ENCODE results near the gene PPA1. TPM values are rescaled to one million over a fixed set of nuclear protein-coding genes. Genes with fewer than 3 reads are reported as not detected.
A peak's percentile ranks its signal among the peaks of the same experiment; 100 is the strongest.
"Not testable (repeated sequence)": the region's sequence is repeated elsewhere in the genome, so short reads cannot be mapped to it uniquely, and the experiment has no call there.

The PPA1 gene
- total RNA-seq, 3 donors from 2014 or later (not counting 1 experiment from before 2014, with no cell fraction given): 17.0 to 26.5 (median 19.2) TPM

DNA sequence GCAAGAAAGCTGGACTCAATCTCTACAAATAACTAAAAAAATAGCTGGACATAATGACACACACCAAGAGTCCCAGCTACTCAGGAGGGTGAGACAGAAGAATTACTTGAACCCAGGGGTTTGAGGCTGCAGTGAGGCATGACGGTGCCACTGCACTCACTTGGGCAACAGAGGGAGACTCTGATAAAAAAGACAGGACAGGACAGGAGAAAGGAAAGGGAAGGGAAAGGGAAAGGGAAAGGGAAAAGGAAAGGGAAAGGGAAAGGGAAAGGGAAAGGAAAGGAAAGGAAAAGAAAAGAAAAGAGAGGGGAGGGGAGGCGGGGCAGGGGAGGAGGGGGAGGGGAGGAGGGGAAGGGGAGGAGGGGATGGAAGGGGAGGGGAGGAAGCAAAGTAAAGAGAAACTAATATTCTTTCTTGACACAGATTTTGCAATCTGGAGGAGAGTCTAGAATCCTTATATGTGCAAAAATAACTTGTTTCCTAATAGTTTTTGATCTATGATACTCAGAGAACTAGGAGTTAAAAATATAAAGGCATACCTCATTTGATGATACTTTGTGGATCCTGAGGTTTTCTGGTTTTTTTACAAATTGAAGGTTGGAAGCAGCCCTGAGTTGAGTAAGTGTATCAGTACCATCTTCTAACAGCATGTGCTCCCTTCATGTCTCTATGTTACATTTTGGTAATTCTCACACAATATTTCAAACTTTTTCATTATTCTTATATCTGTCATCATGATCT is 70.9 kb downstream of the PPA1 start:
- DNase-seq: no peak
- peak overlapping the region; percentile 52 for H3K27ac ChIP-seq (ENCODE audit: low read length)
- no peaks in the 10 kb centered on the region for H3K27me3 ChIP-seq (ENCODE audit: control insufficient read depth, insufficient read depth, low read length)
- peaks cover 26% of the 10 kb centered on the region for H3K4me1 ChIP-seq (ENCODE audit: control insufficient read depth, insufficient read depth, low read length)
- no peaks in the 10 kb centered on the region for H3K9me3 Mint-ChIP-seq
- H3K27ac Mint-ChIP-seq: peak overlapping the region; percentile 78 to 81
- intact Hi-C loops (cut with micrococcal nuclease): loop anchor here (2.0 to 10.0 kb wide), 2 partner anchors 16 to 452 kb away; partner anchors contain the start of gene TYSND1
- peak overlapping the region; percentile 84 for H3K4me3 Mint-ChIP-seq
- ATAC-seq: peak; percentile 57 to 61 (median 61)
- H3K36me3 Mint-ChIP-seq: no peaks in the 10 kb centered on the region
- H3K4me3 ChIP-seq (ENCODE audit: low read length): no peak overlapping the region
- no peaks in the 10 kb centered on the region for H3K9me3 ChIP-seq (ENCODE audit: control insufficient read depth, insufficient read depth, low read length)
- WGBS (ENCODE audit: insufficient coverage): 73% methylated on average over 1 of the region's 2 CpGs
- H3K27me3 Mint-ChIP-seq (ENCODE audit: low read depth in 2 of 2): no peaks in the 10 kb centered on the region
- TF ChIP-seq CTCF (IDR thresholded peaks at IDR 0.05): no peak
- peaks cover 54 to 62% of the 10 kb centered on the region in 2 donors for H3K4me1 Mint-ChIP-seq
- peaks cover 54% of the 10 kb centered on the region for H3K36me3 ChIP-seq (ENCODE audit: control insufficient read depth, insufficient read depth, low read length)

DNA sequence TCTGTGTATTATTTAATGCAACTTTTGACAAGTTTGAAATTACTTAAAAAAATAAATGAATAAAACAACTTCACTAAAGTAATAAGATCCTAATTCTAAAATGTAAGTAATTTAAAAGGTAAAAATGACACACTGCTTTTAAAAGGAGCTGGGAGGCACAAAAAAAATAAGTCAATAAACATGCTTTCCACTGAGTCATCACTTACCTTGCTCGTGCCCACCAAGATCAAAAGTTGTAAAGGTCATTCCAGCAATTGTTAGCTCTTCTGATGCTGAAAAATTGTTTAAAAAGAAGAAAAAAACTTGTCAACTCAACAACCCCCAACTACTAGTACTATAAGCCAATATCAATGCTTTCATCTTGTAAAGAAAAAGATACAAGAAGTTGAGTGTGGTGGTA is 72.4 kb downstream of the PPA1 start:
- peaks cover 16% of the 10 kb centered on the region for H3K4me1 ChIP-seq (ENCODE audit: control insufficient read depth, insufficient read depth, low read length)
- H3K4me3 Mint-ChIP-seq: no peak overlapping the region
- H3K4me3 ChIP-seq (ENCODE audit: low read length): no peak overlapping the region
- no peak for ATAC-seq
- no peak for TF ChIP-seq CTCF (IDR thresholded peaks at IDR 0.05)
- H3K9me3 Mint-ChIP-seq: no peaks in the 10 kb centered on the region
- H3K4me1 Mint-ChIP-seq: peaks cover 53 to 54% of the 10 kb centered on the region in 2 donors
- DNase-seq: no peak
- intact Hi-C loops (cut with micrococcal nuclease): loop anchor here (10.0 kb wide), 1 partner anchor 454 kb away; no protein-coding TSS in a partner anchor
- H3K27ac ChIP-seq (ENCODE audit: low read length): no peak overlapping the region
- peaks cover 66% of the 10 kb centered on the region for H3K36me3 ChIP-seq (ENCODE audit: control insufficient read depth, insufficient read depth, low read length)
- H3K36me3 Mint-ChIP-seq: peaks cover 10% of the 10 kb centered on the region
- H3K27me3 ChIP-seq (ENCODE audit: control insufficient read depth, insufficient read depth, low read length): no peaks in the 10 kb centered on the region
- WGBS (ENCODE audit: insufficient coverage): 86% methylated on average over 1 of the region's 1 CpG
- H3K9me3 ChIP-seq (ENCODE audit: control insufficient read depth, insufficient read depth, low read length): no peaks in the 10 kb centered on the region
- H3K27me3 Mint-ChIP-seq (ENCODE audit: low read depth in 2 of 2): no peaks in the 10 kb centered on the region
- peak overlapping the region in 1 of 2 donors; percentile 81 for H3K27ac Mint-ChIP-seq

- ATAC-seq; H3K27me3 ChIP-seq (ENCODE audit: control insufficient read depth, insufficient read depth, low read length); intact Hi-C loops (cut with micrococcal nuclease); H3K4me3 ChIP-seq (ENCODE audit: low read length); H3K9me3 Mint-ChIP-seq; H3K27ac ChIP-seq (ENCODE audit: low read length); H3K27me3 Mint-ChIP-seq (ENCODE audit: low read depth in 2 of 2); DNase-seq; H3K4me3 Mint-ChIP-seq; H3K27ac Mint-ChIP-seq; H3K9me3 ChIP-seq (ENCODE audit: control insufficient read depth, insufficient read depth, low read length): not testable (repeated sequence)
- H3K36me3 ChIP-seq (ENCODE audit: control insufficient read depth, insufficient read depth, low read length): peaks cover 73% of the 10 kb centered on the region
- peaks cover 12% of the 10 kb centered on the region for H3K4me1 ChIP-seq (ENCODE audit: control insufficient read depth, insufficient read depth, low read length)
- Mint-ChIP-seq H3K36me3 (peaks cover 25% of the 10 kb centered on the region), H3K4me1 (peaks cover 54 to 59% of the 10 kb centered on the region in 2 donors)
- WGBS (ENCODE audit: insufficient coverage): 48% methylated on average over 2 of the region's 3 CpGs
Measured at GRCh38 chr10:70159366-70159765, 73.9 kb downstream of the PPA1 start.

GRCh38 chr10:70158113-70158512 is 75.1 kb downstream of the PPA1 start:
- H3K36me3 ChIP-seq (ENCODE audit: control insufficient read depth, insufficient read depth, low read length): peaks cover 81% of the 10 kb centered on the region
- no peak overlapping the region for H3K4me3 ChIP-seq (ENCODE audit: low read length)
- H3K27ac ChIP-seq (ENCODE audit: low read length): no peak overlapping the region
- H3K4me1 ChIP-seq (ENCODE audit: control insufficient read depth, insufficient read depth, low read length): peaks cover 6% of the 10 kb centered on the region
- H3K9me3 ChIP-seq (ENCODE audit: control insufficient read depth, insufficient read depth, low read length): no peaks in the 10 kb centered on the region
- Mint-ChIP-seq H3K4me3 (no peak overlapping the region), H3K27ac (no peak overlapping the region), H3K9me3 (no peaks in the 10 kb centered on the region), H3K4me1 (peaks cover 41 to 46% of the 10 kb centered on the region in 2 donors), H3K27me3 (ENCODE audit: low read depth in 2 of 2) (no peaks in the 10 kb centered on the region), H3K36me3 (peaks cover 33% of the 10 kb centered on the region)
- intact Hi-C loops (cut with micrococcal nuclease): no loop called here
- no peak for ATAC-seq
- 83% methylated on average over 2 of the region's 2 CpGs for WGBS (ENCODE audit: insufficient coverage)
- DNase-seq: no peak
- no peak for TF ChIP-seq CTCF (IDR thresholded peaks at IDR 0.05)
- no peaks in the 10 kb centered on the region for H3K27me3 ChIP-seq (ENCODE audit: control insufficient read depth, insufficient read depth, low read length)
